ENCODE results near the gene ILK.

- TF ChIP-seq FOXP2 (optimal IDR thresholded peaks at IDR 0.05; ENCODE audit: control extremely low read depth, extremely low read length, insufficient read depth) (no peak), EZH2 (IDR thresholded peaks at IDR 0.05) (no peak), POLR2AphosphoS5 (IDR thresholded peaks at IDR 0.05; ENCODE audit: borderline replicate concordance, low read depth, low read length) (no peak)
Measured at GRCh38 chr11:6606471-6607189, 3.1 kb downstream of the ILK start.

Measured in SK-N-MC (cell line).